ENCODE measurements around the gene FADS1.

FADS1 gene

GRCh38 chr11:61815790-61816735 lies 740 bp downstream of the FADS1 start:
- Histone ChIP-seq H3K27me3 (ENCODE audit: insufficient read depth, low read length) (no peaks in the 10 kb centered on the region), H3K36me3 (ENCODE audit: insufficient read depth, low read length) (peaks cover 29% of the 10 kb centered on the region), H3K9ac (ENCODE audit: low read depth, low read length) (peak overlapping the region; percentile 94), H3K27ac (ENCODE audit: low read depth, low read length) (peak overlapping the region; percentile 94), H3K4me1 (ENCODE audit: insufficient read depth, low read length) (peaks cover 11% of the 10 kb centered on the region), H3K4me3 (ENCODE audit: low read length) (peak overlapping the region; percentile 86), H3K9me3 (ENCODE audit: insufficient read depth, low read depth, low read length) (no peaks in the 10 kb centered on the region)
- under 1% methylated on average over 65 of the region's 69 CpGs for WGBS

GRCh38 chr11:61814958-61815789 lies 1.6 kb downstream of the FADS1 start:
- Histone ChIP-seq H3K4me3 (ENCODE audit: low read length) (peak overlapping the region; percentile 86), H3K36me3 (ENCODE audit: insufficient read depth, low read length) (peaks cover 38% of the 10 kb centered on the region), H3K27ac (ENCODE audit: low read depth, low read length) (peak overlapping the region; percentile 94), H3K27me3 (ENCODE audit: insufficient read depth, low read length) (no peaks in the 10 kb centered on the region), H3K9ac (ENCODE audit: low read depth, low read length) (peak overlapping the region; percentile 94), H3K4me1 (ENCODE audit: insufficient read depth, low read length) (peaks cover 11% of the 10 kb centered on the region), H3K9me3 (ENCODE audit: insufficient read depth, low read depth, low read length) (no peaks in the 10 kb centered on the region)
- WGBS, result 2% methylated on average over 66 of the region's 66 CpGs

- Histone ChIP-seq H3K9me3 (ENCODE audit: insufficient read depth, low read depth, low read length) (no peaks in the 10 kb centered on the region), H3K27me3 (ENCODE audit: insufficient read depth, low read length) (no peaks in the 10 kb centered on the region), H3K9ac (ENCODE audit: low read depth, low read length) (peak overlapping the region; percentile 73), H3K4me1 (ENCODE audit: insufficient read depth, low read length) (peaks cover 11% of the 10 kb centered on the region), H3K36me3 (ENCODE audit: insufficient read depth, low read length) (peaks cover 45% of the 10 kb centered on the region), H3K27ac (ENCODE audit: low read depth, low read length) (peak overlapping the region; percentile 81), H3K4me3 (ENCODE audit: low read length) (peak overlapping the region; percentile 51)
- WGBS, result 77% methylated on average over 16 of the region's 16 CpGs
Measured at GRCh38 chr11:61814247-61814957, 2.4 kb downstream of the FADS1 start.

- 92% methylated on average over 4 of the region's 4 CpGs for WGBS
- Histone ChIP-seq H3K36me3 (ENCODE audit: insufficient read depth, low read length) (peaks cover 61% of the 10 kb centered on the region), H3K4me1 (ENCODE audit: insufficient read depth, low read length) (peaks cover 7% of the 10 kb centered on the region), H3K4me3 (ENCODE audit: low read length) (no peak overlapping the region), H3K9ac (ENCODE audit: low read depth, low read length) (no peak overlapping the region), H3K27ac (ENCODE audit: low read depth, low read length) (no peak overlapping the region), H3K9me3 (ENCODE audit: insufficient read depth, low read depth, low read length) (no peaks in the 10 kb centered on the region), H3K27me3 (ENCODE audit: insufficient read depth, low read length) (no peaks in the 10 kb centered on the region)
Measured at GRCh38 chr11:61812736-61813411, 3.9 kb downstream of the FADS1 start.

- Histone ChIP-seq H3K9ac (ENCODE audit: low read depth, low read length) (no peak overlapping the region), H3K4me1 (ENCODE audit: insufficient read depth, low read length) (no peaks in the 10 kb centered on the region), H3K27ac (ENCODE audit: low read depth, low read length) (no peak overlapping the region), H3K9me3 (ENCODE audit: insufficient read depth, low read depth, low read length) (no peaks in the 10 kb centered on the region), H3K4me3 (ENCODE audit: low read length) (no peak overlapping the region), H3K36me3 (ENCODE audit: insufficient read depth, low read length) (peaks cover 69% of the 10 kb centered on the region), H3K27me3 (ENCODE audit: insufficient read depth, low read length) (no peaks in the 10 kb centered on the region)
- 96% methylated on average over 5 of the region's 5 CpGs for WGBS
Measured at GRCh38 chr11:61811831-61812230, 5.0 kb downstream of the FADS1 start.

GRCh38 chr11:61810671-61811175 lies 6.1 kb downstream of the FADS1 start:
- Histone ChIP-seq H3K9ac (ENCODE audit: low read depth, low read length) (no peak overlapping the region), H3K9me3 (ENCODE audit: insufficient read depth, low read depth, low read length) (no peaks in the 10 kb centered on the region), H3K27ac (ENCODE audit: low read depth, low read length) (no peak overlapping the region), H3K27me3 (ENCODE audit: insufficient read depth, low read length) (no peaks in the 10 kb centered on the region), H3K4me3 (ENCODE audit: low read length) (no peak overlapping the region), H3K4me1 (ENCODE audit: insufficient read depth, low read length) (no peaks in the 10 kb centered on the region), H3K36me3 (ENCODE audit: insufficient read depth, low read length) (peaks cover 78% of the 10 kb centered on the region)
- WGBS, result 96% methylated on average over 8 of the region's 8 CpGs

DNA sequence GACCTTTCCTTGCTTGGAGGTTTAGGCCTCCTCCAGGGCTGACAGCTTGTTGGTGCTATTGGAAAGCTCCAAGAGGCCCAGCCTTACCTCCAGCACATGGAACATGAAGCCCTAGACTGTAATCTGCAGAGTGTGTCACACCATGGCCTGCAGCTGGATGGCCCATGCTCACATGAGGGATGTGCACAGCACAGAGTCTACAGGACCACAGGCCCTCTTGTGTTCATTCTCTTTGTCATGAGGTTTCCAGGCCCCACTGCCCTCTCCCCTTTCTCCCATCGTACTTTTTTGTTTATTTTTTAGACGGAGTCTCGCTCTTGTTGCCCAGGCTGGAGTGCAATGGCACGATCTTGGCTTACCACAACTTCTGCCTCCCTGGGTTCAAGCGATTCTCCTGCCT lies 10.0 kb downstream of the FADS1 start:
- H3K9me3 ChIP-seq (ENCODE audit: insufficient read depth, low read depth, low read length), result no peaks in the 10 kb centered on the region
- WGBS, result 96% methylated on average over 5 of the region's 5 CpGs
- H3K4me3 ChIP-seq (ENCODE audit: low read length), result no peak overlapping the region
- no peak overlapping the region for H3K27ac ChIP-seq (ENCODE audit: low read depth, low read length)
- H3K4me1 ChIP-seq (ENCODE audit: insufficient read depth, low read length), result no peaks in the 10 kb centered on the region
- H3K9ac ChIP-seq (ENCODE audit: low read depth, low read length), result no peak overlapping the region
- H3K36me3 ChIP-seq (ENCODE audit: insufficient read depth, low read length), result peaks cover 95% of the 10 kb centered on the region
- no peaks in the 10 kb centered on the region for H3K27me3 ChIP-seq (ENCODE audit: insufficient read depth, low read length)

- Histone ChIP-seq H3K4me1 (ENCODE audit: insufficient read depth, low read length) (no peaks in the 10 kb centered on the region), H3K9me3 (ENCODE audit: insufficient read depth, low read depth, low read length) (no peaks in the 10 kb centered on the region), H3K4me3 (ENCODE audit: low read length) (no peak overlapping the region), H3K27ac (ENCODE audit: low read depth, low read length) (no peak overlapping the region), H3K36me3 (ENCODE audit: insufficient read depth, low read length) (peaks cover 94% of the 10 kb centered on the region), H3K27me3 (ENCODE audit: insufficient read depth, low read length) (no peaks in the 10 kb centered on the region), H3K9ac (ENCODE audit: low read depth, low read length) (no peak overlapping the region)
- WGBS, result 85% methylated on average over 1 of the region's 1 CpG
Measured at GRCh38 chr11:61805146-61805545, 11.7 kb downstream of the FADS1 start.

- Histone ChIP-seq H3K27ac (ENCODE audit: low read depth, low read length) (no peak overlapping the region), H3K9ac (ENCODE audit: low read depth, low read length) (no peak overlapping the region), H3K27me3 (ENCODE audit: insufficient read depth, low read length) (no peaks in the 10 kb centered on the region), H3K4me3 (ENCODE audit: low read length) (no peak overlapping the region), H3K4me1 (ENCODE audit: insufficient read depth, low read length) (no peaks in the 10 kb centered on the region), H3K9me3 (ENCODE audit: insufficient read depth, low read depth, low read length) (no peaks in the 10 kb centered on the region), H3K36me3 (ENCODE audit: insufficient read depth, low read length) (peaks cover 94% of the 10 kb centered on the region)
- 97% methylated on average over 3 of the region's 3 CpGs for WGBS
Measured at GRCh38 chr11:61803889-61804647, 12.7 kb downstream of the FADS1 start.

DNA sequence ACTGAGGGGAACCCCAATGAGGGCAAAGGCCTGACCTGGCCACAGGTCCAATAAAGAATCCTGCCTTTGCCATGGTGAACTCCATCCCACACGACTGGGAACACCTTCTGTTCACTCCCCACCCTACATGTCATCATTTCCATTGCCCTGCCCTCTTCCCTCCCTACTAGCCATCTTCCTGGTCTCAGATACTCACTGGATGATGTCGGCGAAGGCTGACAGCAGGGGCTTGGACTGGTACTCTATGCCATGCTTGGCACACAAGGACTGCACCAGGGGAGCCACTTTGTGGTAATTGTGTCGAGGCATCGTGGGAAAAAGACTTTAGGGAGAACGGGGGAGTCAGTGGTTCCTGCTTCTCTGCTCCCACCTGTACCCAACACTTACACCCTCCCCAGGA lies 14.2 kb downstream of the FADS1 start:
- Histone ChIP-seq H3K36me3 (ENCODE audit: insufficient read depth, low read length) (peaks cover 86% of the 10 kb centered on the region), H3K4me3 (ENCODE audit: low read length) (no peak overlapping the region)
- WGBS, result 94% methylated on average over 6 of the region's 6 CpGs

More for the DNA sequence above, 14.2 kb downstream of the FADS1 start:
- no peaks in the 10 kb centered on the region for H3K4me1 ChIP-seq (ENCODE audit: insufficient read depth, low read length)
- H3K9ac ChIP-seq (ENCODE audit: low read depth, low read length), result no peak overlapping the region
- H3K9me3 ChIP-seq (ENCODE audit: insufficient read depth, low read depth, low read length), result no peaks in the 10 kb centered on the region
- no peak overlapping the region for H3K27ac ChIP-seq (ENCODE audit: low read depth, low read length)
- H3K27me3 ChIP-seq (ENCODE audit: insufficient read depth, low read length), result no peaks in the 10 kb centered on the region
